CD14-positive monocyte (primary cell): ENCODE results near the gene PRPF18. TPM values are rescaled to one million over a fixed set of nuclear protein-coding genes. Genes with fewer than 3 reads are reported as not detected.

Source experiments
- DNase-seq, 3 donors: peaks; one replicate each; pipeline ENCODE4 v3.0.0-alpha.2; 2011 to 2022
- H2AFZ ChIP-seq: 2 replicates; pipeline ENCODE4 v1.6.0; 2012; ENCODE audit warnings: mild to moderate bottlenecking, low read depth, low read length, inconsistent platforms; ENCODE audit not compliant: insufficient read depth, poor library complexity, severe bottlenecking
- H3K27ac ChIP-seq, 2 donors: 1 replicate in 1 of 2; 2 replicates in 1 of 2; pipeline ENCODE4 v1.5.1; 2012 to 2013; ENCODE audit warnings: low read length in 2 of 2, control low read depth in 1 of 2, inconsistent platforms in 1 of 2, low read depth in 1 of 2, mild to moderate bottlenecking in 1 of 2
- H3K27me3 ChIP-seq, 2 donors: one replicate each; pipeline versions ENCODE4 v1.6.0 to v1.6.1; 2011 to 2013; ENCODE audit warnings: low read length in 2 of 2; ENCODE audit not compliant: control insufficient read depth in 2 of 2, insufficient read depth in 2 of 2
- H3K36me3 ChIP-seq, 2 donors: replicated peaks in 1 of 2; 1 replicate in 1 of 2; 2 replicates in 1 of 2; pipeline versions ENCODE4 v1.5.1 to v1.6.1; 2012 to 2013; ENCODE audit warnings: low read length in 2 of 2, control low read depth in 1 of 2, inconsistent platforms in 1 of 2, mild to moderate bottlenecking in 1 of 2; ENCODE audit not compliant: insufficient read depth in 2 of 2, control insufficient read depth in 1 of 2
- H3K4me1 ChIP-seq, 2 donors: 1 replicate in 1 of 2; 2 replicates in 1 of 2; pipeline versions ENCODE4 v1.5.1 to v1.6.1; 2012 to 2013; ENCODE audit warnings: low read length in 2 of 2, control low read depth in 1 of 2, inconsistent platforms in 1 of 2, mild to moderate bottlenecking in 1 of 2, moderate library complexity in 1 of 2; ENCODE audit not compliant: insufficient read depth in 2 of 2, control insufficient read depth in 1 of 2
- H3K4me2 ChIP-seq: replicated peaks from 2 replicates; pipeline ENCODE3; 2012; ENCODE audit warnings: low read length, moderate library complexity, mild to moderate bottlenecking; ENCODE audit not compliant: poor library complexity, severe bottlenecking; ENCODE audit errors: extremely low read depth
- H3K4me3 ChIP-seq, 3 experiments: fragments of 200-600 bp in 1 of 3; sonication (generic) in 1 of 3; replicated peaks in 1 of 3; 1 replicate in 2 of 3; 2 replicates in 1 of 3; pipeline ENCODE4 v1.5.1; 2011 to 2013; ENCODE audit warnings: low read length in 3 of 3, mild to moderate bottlenecking in 3 of 3, control low read depth in 2 of 3, low read depth in 2 of 3, inconsistent platforms in 1 of 3, moderate library complexity in 1 of 3
- H3K79me2 ChIP-seq: 2 replicates; pipeline ENCODE4 v1.6.0; 2012; ENCODE audit warnings: mild to moderate bottlenecking, control low read depth, inconsistent platforms, low read length, moderate library complexity; ENCODE audit not compliant: insufficient read depth
- H3K9ac ChIP-seq: 2 replicates; pipeline ENCODE4 v1.6.0; 2017; ENCODE audit warnings: low read length, mild to moderate bottlenecking; ENCODE audit not compliant: insufficient read depth, poor library complexity, severe bottlenecking
- H3K9me3 ChIP-seq, 2 donors: replicated peaks in 1 of 2; 1 replicate in 1 of 2; 2 replicates in 1 of 2; pipeline versions ENCODE4 v1.5.1 to v1.6.1; 2012 to 2013; ENCODE audit warnings: low read length in 2 of 2, control low read depth in 1 of 2; ENCODE audit not compliant: control insufficient read depth in 1 of 2, insufficient read depth in 1 of 2
- H4K20me1 ChIP-seq: 2 replicates; pipeline ENCODE4 v1.6.0; 2012; ENCODE audit warnings: mild to moderate bottlenecking, low read length, control low read depth, moderate library complexity; ENCODE audit not compliant: insufficient read depth
- H3K27ac Mint-ChIP-seq, 7 donors: one replicate each; pipeline ENCODE4 v1.8.0; 2020; ENCODE audit warnings: mild to moderate bottlenecking in 7 of 7, mixed read lengths in 7 of 7, moderate library complexity in 6 of 7, inconsistent platforms in 2 of 7
- H3K27me3 Mint-ChIP-seq, 3 donors: one replicate each; pipeline ENCODE4 v1.8.0; 2021 to 2022; ENCODE audit warnings: low read depth in 3 of 3, mild to moderate bottlenecking in 3 of 3, mixed read lengths in 3 of 3, moderate library complexity in 3 of 3, inconsistent platforms in 1 of 3
- H3K36me3 Mint-ChIP-seq, 2 donors: one replicate each; pipeline ENCODE4 v1.8.0; 2020; ENCODE audit warnings: mixed read lengths in 2 of 2, inconsistent platforms in 1 of 2, mild to moderate bottlenecking in 1 of 2
- H3K4me1 Mint-ChIP-seq: one replicate; pipeline ENCODE4 v1.8.0; 2020; ENCODE audit warnings: mild to moderate bottlenecking, mixed read lengths
- H3K4me3 Mint-ChIP-seq, 2 donors: one replicate each; pipeline ENCODE4 v1.8.0; 2020; ENCODE audit warnings: mild to moderate bottlenecking in 2 of 2, mixed read lengths in 2 of 2, moderate library complexity in 1 of 2
- H3K9me3 Mint-ChIP-seq, 7 donors: one replicate each; pipeline ENCODE4 v1.8.0; 2020 to 2022; ENCODE audit warnings: mixed read lengths in 7 of 7, mild to moderate bottlenecking in 6 of 7, moderate library complexity in 6 of 7, inconsistent platforms in 2 of 7
- WGBS: methylation state at CpG from one replicate; pipeline ENCODE4 v1.1.5; 2013; ENCODE audit warnings: missing lambda C conversion rate; ENCODE audit not compliant: insufficient coverage; 5-methylcytosine and 5-hydroxymethylcytosine counted together
- intact Hi-C, 2 donors: fragments of 100-400 bp; cut with micrococcal nuclease; formaldehyde crosslinking; loops; one replicate each; pipeline versions ENCODE4 v1.15.0 to v1.15.1; 2023
- polyA plus RNA-seq, 3 donors: library from polyadenylated mRNA; depleted of rRNA in 1 of 3; unstranded in 2 of 3; stranded (reverse) in 1 of 3; fragments of 300-500 nt in 2 of 3; fragments of >200 nt in 1 of 3; fragmentation: Illumina TruSeq in 2 of 3; gene quantifications; 1 replicate in 2 of 3; 2 replicates in 1 of 3; pipeline ENCODE4 v1.2.3, GENCODE V29; 2012 to 2021
- TF ChIP-seq, protein P1 (sequence below): fragments of 200-600 bp; IDR thresholded peaks from one replicate; pipeline ENCODE4 v1.8.0; 2022; ENCODE audit warnings: antibody characterized with exemption, mild to moderate bottlenecking

Gene PRPF18
- polyA plus RNA-seq, 3 donors: 13.8 to 31.4 (median 26.8) TPM

DNA sequence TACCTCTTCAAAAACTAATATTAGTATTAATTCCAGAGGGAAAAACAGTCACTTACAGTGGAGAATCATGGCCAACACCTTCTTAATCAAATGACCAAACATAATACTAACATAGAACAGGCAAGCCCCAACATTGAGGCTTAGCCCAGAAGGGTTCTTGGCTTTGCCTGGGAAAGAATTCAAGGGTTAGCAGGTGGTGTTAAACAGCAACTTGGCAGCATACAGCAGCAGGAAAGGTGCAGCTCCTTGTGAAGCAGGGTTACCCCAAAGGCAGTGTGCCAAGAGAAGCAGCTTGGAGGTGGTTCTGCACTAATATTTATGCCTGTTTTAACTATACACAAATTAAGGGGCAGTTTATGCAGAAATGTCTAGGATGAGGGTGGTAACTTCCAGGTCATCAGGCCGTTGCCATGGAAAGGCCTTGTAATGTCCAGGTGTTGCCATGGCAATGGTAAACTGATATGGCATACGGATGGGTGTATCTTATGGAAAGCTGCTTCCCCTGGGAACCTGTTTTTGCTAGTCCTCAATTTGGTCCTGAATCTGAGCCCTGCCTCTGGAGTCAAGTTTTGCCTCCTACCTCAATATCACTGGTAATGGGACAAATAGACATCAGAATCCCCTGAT lies 30.8 kb upstream of the PRPF18 start:
- TF ChIP-seq, protein P1, sequence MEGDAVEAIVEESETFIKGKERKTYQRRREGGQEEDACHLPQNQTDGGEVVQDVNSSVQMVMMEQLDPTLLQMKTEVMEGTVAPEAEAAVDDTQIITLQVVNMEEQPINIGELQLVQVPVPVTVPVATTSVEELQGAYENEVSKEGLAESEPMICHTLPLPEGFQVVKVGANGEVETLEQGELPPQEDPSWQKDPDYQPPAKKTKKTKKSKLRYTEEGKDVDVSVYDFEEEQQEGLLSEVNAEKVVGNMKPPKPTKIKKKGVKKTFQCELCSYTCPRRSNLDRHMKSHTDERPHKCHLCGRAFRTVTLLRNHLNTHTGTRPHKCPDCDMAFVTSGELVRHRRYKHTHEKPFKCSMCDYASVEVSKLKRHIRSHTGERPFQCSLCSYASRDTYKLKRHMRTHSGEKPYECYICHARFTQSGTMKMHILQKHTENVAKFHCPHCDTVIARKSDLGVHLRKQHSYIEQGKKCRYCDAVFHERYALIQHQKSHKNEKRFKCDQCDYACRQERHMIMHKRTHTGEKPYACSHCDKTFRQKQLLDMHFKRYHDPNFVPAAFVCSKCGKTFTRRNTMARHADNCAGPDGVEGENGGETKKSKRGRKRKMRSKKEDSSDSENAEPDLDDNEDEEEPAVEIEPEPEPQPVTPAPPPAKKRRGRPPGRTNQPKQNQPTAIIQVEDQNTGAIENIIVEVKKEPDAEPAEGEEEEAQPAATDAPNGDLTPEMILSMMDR: no peak
- no peaks in the 10 kb centered on the region for H3K36me3 Mint-ChIP-seq
- Histone ChIP-seq H3K9ac (no peak overlapping the region), H3K27me3 (no peaks in the 10 kb centered on the region), H3K4me3 (no peak overlapping the region), H3K4me2 (no peak overlapping the region), H3K36me3 (no peaks in the 10 kb centered on the region), H3K9me3 (peaks cover 0 to 2% of the 10 kb centered on the region in 2 donors), H3K4me1 (peaks cover 6 to 7% of the 10 kb centered on the region in 2 donors), H3K27ac (no peak overlapping the region), H2AFZ (no peak overlapping the region), H4K20me1 (no peaks in the 10 kb centered on the region), H3K79me2 (no peaks in the 10 kb centered on the region)
- DNase-seq: no peak
- H3K27ac Mint-ChIP-seq: peak overlapping the region in 3 of 7 donors; percentile 38 to 77 (median 75)
- WGBS: no CpG with 5 or more reads among the region's 2 CpGs
- peak overlapping the region in 1 of 2 donors; percentile 7 for H3K4me3 Mint-ChIP-seq
- H3K4me1 Mint-ChIP-seq: peaks cover 7% of the 10 kb centered on the region
- intact Hi-C loops: no loop called here
- peaks cover 0 to 11% (median 7%) of the 10 kb centered on the region in 7 donors for H3K9me3 Mint-ChIP-seq
- peaks cover 0 to 8% (median 4%) of the 10 kb centered on the region in 3 donors for H3K27me3 Mint-ChIP-seq

DNA sequence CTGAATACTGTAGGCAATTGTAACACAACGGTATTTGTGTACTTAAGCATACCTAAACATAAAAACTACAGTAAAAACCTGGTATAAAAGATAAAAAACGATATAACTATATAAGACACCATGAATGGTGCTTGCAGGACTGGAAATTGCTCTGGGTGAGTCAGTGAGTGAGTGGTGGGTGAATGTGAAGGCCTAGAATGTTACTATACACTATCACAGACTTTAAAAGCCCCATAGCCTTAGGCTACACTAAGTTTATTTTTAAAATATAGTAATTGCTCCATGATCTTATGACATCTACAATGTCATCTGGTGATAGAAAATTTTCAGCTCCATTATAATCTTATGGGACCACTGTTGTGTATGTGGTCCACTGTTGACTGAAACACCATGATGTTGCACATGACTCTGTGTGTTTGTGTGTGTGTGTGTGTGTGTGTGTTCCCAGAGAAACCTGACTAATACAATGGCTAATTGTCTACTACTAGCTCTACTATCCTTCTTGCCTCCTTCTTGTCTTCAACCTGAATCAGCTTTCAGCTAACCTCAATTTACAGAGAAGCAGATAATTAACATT lies 27.6 kb upstream of the PRPF18 start:
- Histone ChIP-seq H3K27ac (no peak overlapping the region), H3K4me3 (no peak overlapping the region), H3K9ac (no peak overlapping the region), H2AFZ (no peak overlapping the region), H4K20me1 (no peaks in the 10 kb centered on the region), H3K4me1 (peaks cover 6 to 7% of the 10 kb centered on the region in 2 donors), H3K36me3 (no peaks in the 10 kb centered on the region), H3K9me3 (no peaks in the 10 kb centered on the region), H3K79me2 (no peaks in the 10 kb centered on the region), H3K4me2 (no peak overlapping the region), H3K27me3 (no peaks in the 10 kb centered on the region)
- H3K27me3 Mint-ChIP-seq: peaks cover 0 to 2% (median 2%) of the 10 kb centered on the region in 3 donors
- H3K36me3 Mint-ChIP-seq: peaks cover 0 to under 1% of the 10 kb centered on the region in 2 donors
- H3K9me3 Mint-ChIP-seq: peaks cover 1 to 8% (median 5%) of the 10 kb centered on the region in 7 donors
- intact Hi-C loops: no loop called here
- H3K27ac Mint-ChIP-seq: peak overlapping the region in 1 of 7 donors; percentile 33
- TF ChIP-seq, protein P1: no peak
- no peak overlapping the region for H3K4me3 Mint-ChIP-seq
- WGBS: no CpG with 5 or more reads among the region's 2 CpGs
- DNase-seq: no peak
- peaks cover 8% of the 10 kb centered on the region for H3K4me1 Mint-ChIP-seq
